Lower lobe of right lung (tissue), 2 donors: ENCODE data around the gene MGRN1. TPM values are rescaled to one million over a fixed set of nuclear protein-coding genes. Genes with fewer than 3 reads are reported as not detected.

Experiments used
- ATAC-seq, 2 donors: fragments of 200-7000 bp; cut with Tn5 transposase; one replicate each; pipeline ENCODE4 v1.9.1; 2020 to 2022; ENCODE audit warnings: mild to moderate bottlenecking in 2 of 2, moderate library complexity in 2 of 2
- DNase-seq: peaks from one replicate; pipeline ENCODE4 v3.0.0-alpha.2; 2020
- H3K27ac ChIP-seq: fragments of 200-600 bp; one replicate; pipeline ENCODE4 v1.8.0; 2022
- H3K27me3 ChIP-seq: fragments of 200-600 bp; one replicate; pipeline ENCODE4 v1.8.0; 2022; ENCODE audit warnings: low read depth
- H3K36me3 ChIP-seq: fragments of 200-600 bp; one replicate; pipeline ENCODE4 v1.8.0; 2022; ENCODE audit warnings: mild to moderate bottlenecking
- H3K4me1 ChIP-seq: fragments of 200-600 bp; one replicate; pipeline ENCODE4 v1.8.0; 2022
- H3K4me3 ChIP-seq: fragments of 200-600 bp; one replicate; pipeline ENCODE4 v1.8.0; 2022; ENCODE audit warnings: mild to moderate bottlenecking
- H3K9me3 ChIP-seq: fragments of 200-600 bp; one replicate; pipeline ENCODE4 v1.8.0; 2022
- intact Hi-C: fragments of 100-400 bp; cut with DNase I; formaldehyde crosslinking; loops from one replicate; pipeline ENCODE4 v1.11.0; 2022
- total RNA-seq: library from RNA; stranded (reverse); fragmentation: NEBNext Ultra II Directional; extraction: Animal tissue kit (Norgen Biotek cat#: 25700); gene quantifications from one replicate; pipeline ENCODE4 v1.2.1, GENCODE V29; 2021
- TF ChIP-seq, protein P1 (sequence below): fragments of 200-600 bp; IDR thresholded peaks from one replicate; pipeline ENCODE4 v1.8.0; 2022; ENCODE audit warnings: antibody characterized with exemption, mild to moderate bottlenecking
- donor health status: DM: no; HTN: yes; CAD: no; lungs with severe emphysema.

The MGRN1 gene
- total RNA-seq, 1 donor from 2014 or later: 75.7 TPM

DNA sequence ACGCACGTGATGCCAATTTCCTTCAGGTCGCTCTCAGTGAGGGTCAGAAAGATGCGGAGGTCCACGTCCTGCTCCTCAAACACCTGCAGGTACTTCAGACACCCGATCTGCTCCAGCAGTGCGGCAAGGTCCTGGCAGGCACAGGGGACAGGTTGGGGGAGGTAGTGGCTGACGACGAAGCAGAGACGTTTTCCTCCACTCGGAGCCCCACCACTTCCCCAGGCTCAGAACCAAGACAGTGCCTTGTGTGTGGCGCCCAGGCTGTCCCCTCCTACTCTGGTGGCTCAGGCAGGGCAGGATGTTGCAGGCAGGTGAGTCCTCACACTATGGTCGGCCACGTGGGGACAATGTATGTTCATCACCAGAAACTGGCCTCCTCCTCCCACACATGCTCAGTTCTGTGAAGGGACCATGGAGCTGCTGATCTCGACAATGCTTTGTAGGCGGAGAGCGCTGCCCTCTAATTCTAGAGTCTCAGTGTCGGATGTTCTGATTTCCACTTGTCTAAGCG, 74.5 kb downstream of the MGRN1 start:
- Histone ChIP-seq H3K4me3 (no peak overlapping the region), H3K27ac (no peak overlapping the region), H3K4me1 (peaks cover 11% of the 10 kb centered on the region), H3K27me3 (no peaks in the 10 kb centered on the region), H3K36me3 (peaks cover 86% of the 10 kb centered on the region), H3K9me3 (no peaks in the 10 kb centered on the region)
- DNase-seq (no peak), ATAC-seq (no peak)
- intact Hi-C loops: no loop called here
- TF ChIP-seq, protein P1, sequence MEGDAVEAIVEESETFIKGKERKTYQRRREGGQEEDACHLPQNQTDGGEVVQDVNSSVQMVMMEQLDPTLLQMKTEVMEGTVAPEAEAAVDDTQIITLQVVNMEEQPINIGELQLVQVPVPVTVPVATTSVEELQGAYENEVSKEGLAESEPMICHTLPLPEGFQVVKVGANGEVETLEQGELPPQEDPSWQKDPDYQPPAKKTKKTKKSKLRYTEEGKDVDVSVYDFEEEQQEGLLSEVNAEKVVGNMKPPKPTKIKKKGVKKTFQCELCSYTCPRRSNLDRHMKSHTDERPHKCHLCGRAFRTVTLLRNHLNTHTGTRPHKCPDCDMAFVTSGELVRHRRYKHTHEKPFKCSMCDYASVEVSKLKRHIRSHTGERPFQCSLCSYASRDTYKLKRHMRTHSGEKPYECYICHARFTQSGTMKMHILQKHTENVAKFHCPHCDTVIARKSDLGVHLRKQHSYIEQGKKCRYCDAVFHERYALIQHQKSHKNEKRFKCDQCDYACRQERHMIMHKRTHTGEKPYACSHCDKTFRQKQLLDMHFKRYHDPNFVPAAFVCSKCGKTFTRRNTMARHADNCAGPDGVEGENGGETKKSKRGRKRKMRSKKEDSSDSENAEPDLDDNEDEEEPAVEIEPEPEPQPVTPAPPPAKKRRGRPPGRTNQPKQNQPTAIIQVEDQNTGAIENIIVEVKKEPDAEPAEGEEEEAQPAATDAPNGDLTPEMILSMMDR: no peak

- DNase-seq: no peak
- ATAC-seq: no peak
- H3K27me3 ChIP-seq: no peaks in the 10 kb centered on the region
- no peak overlapping the region for H3K4me3 ChIP-seq
- no peak overlapping the region for H3K27ac ChIP-seq
- no peaks in the 10 kb centered on the region for H3K9me3 ChIP-seq
- H3K36me3 ChIP-seq: peaks cover 93% of the 10 kb centered on the region
- TF ChIP-seq, protein P1: no peak
- peaks cover under 1% of the 10 kb centered on the region for H3K4me1 ChIP-seq
- intact Hi-C loops: no loop called here
Measured at GRCh38 chr16:4700380-4700996, 75.9 kb downstream of the MGRN1 start.

GRCh38 chr16:4700997-4701743, 76.5 kb downstream of the MGRN1 start:
- no peak overlapping the region for H3K27ac ChIP-seq
- no peak for ATAC-seq
- H3K4me1 ChIP-seq: no peaks in the 10 kb centered on the region
- intact Hi-C loops: no loop called here
- no peaks in the 10 kb centered on the region for H3K9me3 ChIP-seq
- peaks cover 91% of the 10 kb centered on the region for H3K36me3 ChIP-seq
- H3K27me3 ChIP-seq: no peaks in the 10 kb centered on the region
- TF ChIP-seq, protein P1: no peak
- H3K4me3 ChIP-seq: no peak overlapping the region
- no peak for DNase-seq

- Histone ChIP-seq H3K4me1 (no peaks in the 10 kb centered on the region), H3K9me3 (no peaks in the 10 kb centered on the region), H3K27ac (no peak overlapping the region), H3K4me3 (no peak overlapping the region), H3K27me3 (no peaks in the 10 kb centered on the region), H3K36me3 (peaks cover 93% of the 10 kb centered on the region)
- ATAC-seq: no peak
- intact Hi-C loops: no loop called here
- DNase-seq: no peak
- TF ChIP-seq, protein P1: no peak
Measured at GRCh38 chr16:4701791-4702465, 77.3 kb downstream of the MGRN1 start.

- DNase-seq: no peak
- TF ChIP-seq, protein P1: no peak
- H3K4me1 ChIP-seq: no peaks in the 10 kb centered on the region
- H3K4me3 ChIP-seq: no peak overlapping the region
- ATAC-seq: no peak
- no peaks in the 10 kb centered on the region for H3K27me3 ChIP-seq
- intact Hi-C loops: no loop called here
- H3K27ac ChIP-seq: no peak overlapping the region
- H3K36me3 ChIP-seq: peaks cover 93% of the 10 kb centered on the region
- no peaks in the 10 kb centered on the region for H3K9me3 ChIP-seq
Measured at GRCh38 chr16:4702466-4702808, 77.8 kb downstream of the MGRN1 start.
